CD8-positive, alpha-beta memory T cell (primary cell): Measurements from ENCODE around the gene TTLL10. TPM values are rescaled to one million over a fixed set of nuclear protein-coding genes. Genes with fewer than 3 reads are reported as not detected.
A peak's percentile ranks its signal among the peaks of the same experiment; 100 is the strongest.

Source experiments
- CTCF ChIA-PET: fragments of 350-600 bp; sonication (Branson Sonifier 250); formaldehyde crosslinking; loops from one replicate; lab custom pipeline; 2021; ENCODE audit warnings: antibody characterized with exemption; lab: Charles Lee
- POLR2A ChIA-PET: fragments of 350-600 bp; sonication (Branson Sonifier 250); formaldehyde crosslinking; loops from one replicate; lab custom pipeline; 2021; ENCODE audit warnings: antibody characterized with exemption; lab: Charles Lee
- DNase-seq, 5 donors: peaks; one replicate each; pipeline versions ENCODE4 v3.0.0 to v3.0.0-alpha.2; 2020 to 2022; ENCODE audit warnings: mixed read lengths in 1 of 5
- H3K27ac ChIP-seq: one replicate; pipeline ENCODE4 v1.7.0; 2013; ENCODE audit warnings: low read depth, mild to moderate bottlenecking, low read length, moderate library complexity
- H3K27me3 ChIP-seq: 2 replicates; pipeline ENCODE4 v1.7.0; 2013; ENCODE audit warnings: low read length, mild to moderate bottlenecking; ENCODE audit not compliant: insufficient read depth, poor library complexity, severe bottlenecking
- H3K36me3 ChIP-seq: 2 replicates; pipeline ENCODE4 v1.7.0; 2013; ENCODE audit warnings: mild to moderate bottlenecking, low read length, moderate library complexity; ENCODE audit not compliant: insufficient read depth
- H3K4me1 ChIP-seq: 2 replicates; pipeline ENCODE4 v1.7.0; 2013; ENCODE audit warnings: mild to moderate bottlenecking, low read length, moderate library complexity; ENCODE audit not compliant: insufficient read depth
- H3K4me3 ChIP-seq: 2 replicates; pipeline ENCODE4 v1.7.0; 2013; ENCODE audit warnings: mild to moderate bottlenecking, low read length
- H3K9me3 ChIP-seq: 2 replicates; pipeline ENCODE4 v1.7.0; 2013; ENCODE audit warnings: mild to moderate bottlenecking, low read length
- H3K27ac Mint-ChIP-seq, 8 donors: one replicate each; pipeline ENCODE4 v1.8.0; 2020 to 2021; ENCODE audit warnings: mixed read lengths in 8 of 8, mild to moderate bottlenecking in 6 of 8, inconsistent platforms in 3 of 8, moderate library complexity in 3 of 8
- H3K27me3 Mint-ChIP-seq, 2 donors: one replicate each; pipeline ENCODE4 v1.8.0; 2020 to 2021; ENCODE audit warnings: mixed read lengths in 2 of 2, mild to moderate bottlenecking in 1 of 2, moderate library complexity in 1 of 2
- H3K36me3 Mint-ChIP-seq, 3 donors: one replicate each; pipeline ENCODE4 v1.8.0; 2020 to 2021; ENCODE audit warnings: mixed read lengths in 3 of 3, inconsistent platforms in 1 of 3, mild to moderate bottlenecking in 1 of 3
- H3K4me1 Mint-ChIP-seq, 3 donors: one replicate each; pipeline ENCODE4 v1.8.0; 2020 to 2021; ENCODE audit warnings: mixed read lengths in 3 of 3, inconsistent platforms in 1 of 3, mild to moderate bottlenecking in 1 of 3
- H3K4me3 Mint-ChIP-seq, 7 donors: one replicate each; pipeline ENCODE4 v1.8.0; 2020 to 2021; ENCODE audit warnings: mixed read lengths in 7 of 7, mild to moderate bottlenecking in 6 of 7, moderate library complexity in 4 of 7, inconsistent platforms in 2 of 7
- H3K9me3 Mint-ChIP-seq, 5 donors: one replicate each; pipeline ENCODE4 v1.8.0; 2020 to 2022; ENCODE audit warnings: mixed read lengths in 5 of 5, mild to moderate bottlenecking in 3 of 5, moderate library complexity in 2 of 5, inconsistent platforms in 1 of 5
- polyA plus RNA-seq: library from polyadenylated mRNA; unstranded; fragments of 300-500 nt; fragmentation: Illumina TruSeq; gene quantifications from one replicate; pipeline ENCODE4 v1.2.3, GENCODE V29; 2021
- total RNA-seq, 2 experiments: library from RNA; stranded (reverse); gene quantifications; one replicate each; pipeline ENCODE4 v1.2.3, GENCODE V29; 2021

The TTLL10 gene
- total and polyA plus RNA-seq, 3 experiments from 2014 or later = not detected

GRCh38 chr1:1208713-1209433, 35.2 kb downstream of the TTLL10 start:
- H3K27me3 Mint-ChIP-seq = no peaks in the 10 kb centered on the region
- peak overlapping the region; percentile 58 to 90 (median 78) for H3K4me3 Mint-ChIP-seq
- no peaks in the 10 kb centered on the region for H3K36me3 Mint-ChIP-seq
- Histone ChIP-seq H3K4me1 (peaks cover 39% of the 10 kb centered on the region), H3K9me3 (no peaks in the 10 kb centered on the region), H3K4me3 (no peak overlapping the region), H3K27me3 (no peaks in the 10 kb centered on the region), H3K36me3 (no peaks in the 10 kb centered on the region), H3K27ac (peak overlapping the region; percentile 47)
- H3K27ac Mint-ChIP-seq = peak overlapping the region; percentile 64 to 98 (median 92)
- peaks cover 12 to 29% (median 18%) of the 10 kb centered on the region in 3 donors for H3K4me1 Mint-ChIP-seq
- DNase-seq = peak in 3 of 5 donors; percentile 1 to 59 (median 39)
- H3K9me3 Mint-ChIP-seq = no peaks in the 10 kb centered on the region
- ChIA-PET CTCF (interaction anchor here (1.2 kb wide), 1 partner anchor 8 kb away, joined by 3 read pairs; no protein-coding TSS in a partner anchor), POLR2A (interaction anchor here (0.6 to 1.7 kb wide), 2 partner anchors 8 to 166 kb away, joined by 3 to 7 read pairs; partner anchors contain the start of gene AURKAIP1)

- H3K4me1 Mint-ChIP-seq = peaks cover 20 to 46% (median 26%) of the 10 kb centered on the region in 3 donors
- POLR2A ChIA-PET = no interaction called here
- peak overlapping the region in 3 of 8 donors; percentile 17 to 93 (median 77) for H3K27ac Mint-ChIP-seq
Observed at GRCh38 chr1:1210726-1211540, 37.3 kb downstream of the TTLL10 start.

GRCh38 chr1:1211541-1212441, 38.1 kb downstream of the TTLL10 start:
- ChIA-PET POLR2A (no interaction called here), CTCF (interaction anchor here (1.0 kb wide), 1 partner anchor 18 kb away, joined by 3 read pairs; no protein-coding TSS in a partner anchor)
- DNase-seq = peak in 2 of 5 donors; percentile 0 to 45
- peak overlapping the region in 1 of 8 donors; percentile 86 for H3K27ac Mint-ChIP-seq
- Histone ChIP-seq H3K4me3 (no peak overlapping the region), H3K36me3 (no peaks in the 10 kb centered on the region), H3K9me3 (no peaks in the 10 kb centered on the region), H3K27ac (no peak overlapping the region), H3K27me3 (no peaks in the 10 kb centered on the region), H3K4me1 (peaks cover 49% of the 10 kb centered on the region)
- H3K9me3 Mint-ChIP-seq = no peaks in the 10 kb centered on the region
- H3K27me3 Mint-ChIP-seq = no peaks in the 10 kb centered on the region
- H3K4me1 Mint-ChIP-seq = peaks cover 21 to 49% (median 31%) of the 10 kb centered on the region in 3 donors
- peak overlapping the region in 3 of 7 donors; percentile 41 to 74 (median 45) for H3K4me3 Mint-ChIP-seq
- H3K36me3 Mint-ChIP-seq = peaks cover 0 to 6% (median 0%) of the 10 kb centered on the region in 3 donors

More at GRCh38 chr1:1210726-1211540, 37.3 kb downstream of the TTLL10 start:
- Histone ChIP-seq H3K4me1 (peaks cover 55% of the 10 kb centered on the region), H3K36me3 (no peaks in the 10 kb centered on the region), H3K9me3 (no peaks in the 10 kb centered on the region), H3K4me3 (no peak overlapping the region), H3K27ac (no peak overlapping the region), H3K27me3 (no peaks in the 10 kb centered on the region)
- H3K36me3 Mint-ChIP-seq = no peaks in the 10 kb centered on the region
- H3K9me3 Mint-ChIP-seq = no peaks in the 10 kb centered on the region
- peak overlapping the region in 4 of 7 donors; percentile 18 to 48 (median 44) for H3K4me3 Mint-ChIP-seq
- CTCF ChIA-PET = no interaction called here
- H3K27me3 Mint-ChIP-seq = no peaks in the 10 kb centered on the region
- DNase-seq = peak in 3 of 5 donors; percentile 0 to 44 (median 0)

GRCh38 chr1:1212780-1213344, 39.2 kb downstream of the TTLL10 start:
- H3K27me3 ChIP-seq = no peaks in the 10 kb centered on the region
- ChIA-PET POLR2A (interaction anchor here (0.5 to 0.6 kb wide), 2 partner anchors 28 to 87 kb away, joined by 3 to 6 read pairs; no protein-coding TSS in a partner anchor), CTCF (interaction anchor here (1.0 kb wide), 1 partner anchor 17 kb away, joined by 3 read pairs; no protein-coding TSS in a partner anchor)
- H3K9me3 Mint-ChIP-seq = no peaks in the 10 kb centered on the region
- H3K36me3 ChIP-seq = no peaks in the 10 kb centered on the region
- peaks cover 39% of the 10 kb centered on the region for H3K4me1 ChIP-seq
- no peaks in the 10 kb centered on the region for H3K9me3 ChIP-seq
- H3K36me3 Mint-ChIP-seq = peaks cover 0 to 13% (median 0%) of the 10 kb centered on the region in 3 donors
- H3K4me3 ChIP-seq = peak overlapping the region; percentile 39
- no peaks in the 10 kb centered on the region for H3K27me3 Mint-ChIP-seq
- peak in 4 of 5 donors; percentile 44 to 69 (median 56) for DNase-seq
- peak overlapping the region; percentile 51 for H3K27ac ChIP-seq
- peaks cover 20 to 46% (median 31%) of the 10 kb centered on the region in 3 donors for H3K4me1 Mint-ChIP-seq
- H3K4me3 Mint-ChIP-seq = peak overlapping the region in 5 of 7 donors; percentile 22 to 80 (median 27)
- H3K27ac Mint-ChIP-seq = peak overlapping the region in 3 of 8 donors; percentile 29 to 52 (median 40)

GRCh38 chr1:1213345-1214265, 39.9 kb downstream of the TTLL10 start, which contains the start of gene TNFRSF4:
Gene TNFRSF4 (minus strand): TSS chr1:1214153. CDS start chr1:1214127, 26 bp downstream.
- H3K27ac ChIP-seq = no peak within 1 kb of the TSS
- ChIA-PET POLR2A (interaction anchor here (0.5 to 0.6 kb wide), 2 partner anchors 28 to 88 kb away, joined by 3 to 6 read pairs; no protein-coding TSS in a partner anchor), CTCF (interaction anchor here (0.6 to 1.0 kb wide), 2 partner anchors 16 to 553 kb away, joined by 3 read pairs; no protein-coding TSS in a partner anchor)
- Mint-ChIP-seq H3K36me3 (peaks cover 0 to 19% (median 0%) of the 10 kb centered on the region in 3 donors), H3K27ac (peak within 1 kb of the TSS in 6 of 8 donors; percentile 52 to 93 (median 78)), H3K9me3 (no peaks in the 10 kb centered on the region), H3K4me3 (peak within 1 kb of the TSS in 6 of 7 donors; percentile 37 to 80 (median 58)), H3K27me3 (no peaks in the 10 kb centered on the region), H3K4me1 (peaks cover 16 to 39% (median 24%) of the 10 kb centered on the region in 3 donors)
- peak; percentile 37 to 64 (median 41) for DNase-seq
- no peaks in the 10 kb centered on the region for H3K27me3 ChIP-seq
- H3K4me1 ChIP-seq = peaks cover 35% of the 10 kb centered on the region
- peak within 1 kb of the TSS; percentile 39 for H3K4me3 ChIP-seq
- H3K9me3 ChIP-seq = no peaks in the 10 kb centered on the region
- H3K36me3 ChIP-seq = peaks cover 3% of the 10 kb centered on the region

- H3K36me3 ChIP-seq = peaks cover 7% of the 10 kb centered on the region
- peaks cover 14 to 29% (median 14%) of the 10 kb centered on the region in 3 donors for H3K4me1 Mint-ChIP-seq
- H3K27ac ChIP-seq = no peak overlapping the region
- H3K27ac Mint-ChIP-seq = peak overlapping the region in 4 of 8 donors; percentile 38 to 93 (median 80)
- H3K9me3 Mint-ChIP-seq = no peaks in the 10 kb centered on the region
- DNase-seq = peak in 1 of 5 donors; percentile 42
- ChIA-PET CTCF (interaction anchor here (1.1 to 1.6 kb wide), 2 partner anchors 10 to 93 kb away, joined by 4 to 5 read pairs; no protein-coding TSS in a partner anchor), POLR2A (no interaction called here)
- H3K27me3 ChIP-seq = no peaks in the 10 kb centered on the region
- H3K4me3 Mint-ChIP-seq = peak overlapping the region in 1 of 7 donors; percentile 23
- H3K9me3 ChIP-seq = no peaks in the 10 kb centered on the region
- no peaks in the 10 kb centered on the region for H3K27me3 Mint-ChIP-seq
- no peak overlapping the region for H3K4me3 ChIP-seq
- peaks cover 0 to 29% (median 0%) of the 10 kb centered on the region in 3 donors for H3K36me3 Mint-ChIP-seq
- H3K4me1 ChIP-seq = peaks cover 28% of the 10 kb centered on the region
Observed at GRCh38 chr1:1215080-1215676, 41.5 kb downstream of the TTLL10 start.
